ENCODE measurements around the gene TMEM8B.

DNA sequence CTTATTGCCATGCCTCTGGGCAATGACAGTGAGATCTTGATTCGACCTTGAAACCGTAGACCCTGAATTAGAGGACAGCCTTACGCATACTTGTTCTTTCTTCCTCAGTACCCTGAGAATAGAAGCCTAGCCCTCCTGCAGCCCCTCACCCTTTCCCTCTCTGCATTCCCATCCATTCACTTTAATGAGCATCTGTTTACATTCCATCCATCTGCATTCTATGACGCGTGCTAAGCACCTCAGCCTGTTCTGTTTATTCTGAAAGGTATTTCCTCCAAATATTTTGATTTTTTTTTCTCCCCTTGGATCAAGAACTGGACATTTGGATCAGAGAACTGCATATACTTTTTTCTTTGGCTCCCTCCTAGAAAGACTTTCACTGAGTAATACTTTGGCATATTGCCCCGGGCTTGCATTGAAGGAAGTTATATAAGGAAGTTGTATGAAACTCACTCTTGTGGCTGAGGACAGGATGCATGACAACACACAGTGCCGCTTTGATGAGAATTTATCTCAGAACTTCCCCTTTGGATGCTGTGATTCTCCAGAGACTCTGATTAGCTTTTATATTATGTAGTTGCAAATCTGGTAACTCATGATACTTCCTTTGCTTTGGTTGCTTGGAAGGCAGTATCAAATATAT lies 15.7 kb downstream of the TMEM8B start:
- TF ChIP-seq, protein P1, sequence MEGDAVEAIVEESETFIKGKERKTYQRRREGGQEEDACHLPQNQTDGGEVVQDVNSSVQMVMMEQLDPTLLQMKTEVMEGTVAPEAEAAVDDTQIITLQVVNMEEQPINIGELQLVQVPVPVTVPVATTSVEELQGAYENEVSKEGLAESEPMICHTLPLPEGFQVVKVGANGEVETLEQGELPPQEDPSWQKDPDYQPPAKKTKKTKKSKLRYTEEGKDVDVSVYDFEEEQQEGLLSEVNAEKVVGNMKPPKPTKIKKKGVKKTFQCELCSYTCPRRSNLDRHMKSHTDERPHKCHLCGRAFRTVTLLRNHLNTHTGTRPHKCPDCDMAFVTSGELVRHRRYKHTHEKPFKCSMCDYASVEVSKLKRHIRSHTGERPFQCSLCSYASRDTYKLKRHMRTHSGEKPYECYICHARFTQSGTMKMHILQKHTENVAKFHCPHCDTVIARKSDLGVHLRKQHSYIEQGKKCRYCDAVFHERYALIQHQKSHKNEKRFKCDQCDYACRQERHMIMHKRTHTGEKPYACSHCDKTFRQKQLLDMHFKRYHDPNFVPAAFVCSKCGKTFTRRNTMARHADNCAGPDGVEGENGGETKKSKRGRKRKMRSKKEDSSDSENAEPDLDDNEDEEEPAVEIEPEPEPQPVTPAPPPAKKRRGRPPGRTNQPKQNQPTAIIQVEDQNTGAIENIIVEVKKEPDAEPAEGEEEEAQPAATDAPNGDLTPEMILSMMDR (IDR thresholded peaks at IDR 0.05 in 8 of 11, conservative IDR thresholded peaks at IDR 0.05 in 3 of 11), result no peak
- TF ChIP-seq POLR2A (IDR thresholded peaks at IDR 0.05), result no peak
